Stimulated activated CD4-positive, alpha-beta T cell treated with anti-CD3 and anti-CD28 coated beads, Interleukin-4, amount 100 ng/mL, for 4 hours (primary cell): ENCODE measurements around the gene VAV3.

Experiments
- DNase-seq, 2 experiments: peaks; one replicate each; pipeline ENCODE4 v3.0.0-alpha.2; 2020

Gene VAV3

DNA sequence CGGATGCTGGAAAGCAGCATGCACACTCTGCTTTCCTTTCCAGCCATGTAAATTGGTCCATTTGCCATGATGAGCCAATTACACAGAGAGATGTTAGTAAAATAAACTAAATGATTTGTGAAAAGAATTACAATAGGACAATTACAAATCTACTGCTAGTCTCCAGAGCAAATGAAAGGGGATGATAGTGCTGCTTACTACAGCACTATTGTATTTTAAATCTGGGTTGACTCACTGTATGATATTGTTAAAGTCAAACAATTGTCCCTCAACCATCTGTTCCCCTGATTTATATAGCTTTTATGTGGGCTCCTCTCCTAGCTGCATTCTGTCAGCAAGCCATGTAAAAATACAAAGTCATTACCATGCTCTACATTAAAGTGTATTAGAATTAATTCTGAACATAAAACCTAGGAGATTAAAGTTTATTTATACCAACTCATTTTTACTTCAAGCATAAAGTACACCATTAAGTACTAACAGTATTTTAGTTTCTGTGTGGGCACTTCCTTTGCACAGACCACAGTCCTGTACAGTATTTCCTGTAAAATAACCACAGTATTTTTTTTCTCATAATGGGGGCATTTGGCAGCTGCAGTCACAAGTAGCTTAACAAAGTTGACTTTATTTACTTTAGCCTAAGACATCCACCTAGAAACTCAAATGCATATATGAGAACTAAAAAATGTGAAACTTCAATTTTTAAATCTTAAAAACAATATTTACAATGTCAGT lies 135.8 kb downstream of the VAV3 start:
- DNase-seq, result no peak

DNA sequence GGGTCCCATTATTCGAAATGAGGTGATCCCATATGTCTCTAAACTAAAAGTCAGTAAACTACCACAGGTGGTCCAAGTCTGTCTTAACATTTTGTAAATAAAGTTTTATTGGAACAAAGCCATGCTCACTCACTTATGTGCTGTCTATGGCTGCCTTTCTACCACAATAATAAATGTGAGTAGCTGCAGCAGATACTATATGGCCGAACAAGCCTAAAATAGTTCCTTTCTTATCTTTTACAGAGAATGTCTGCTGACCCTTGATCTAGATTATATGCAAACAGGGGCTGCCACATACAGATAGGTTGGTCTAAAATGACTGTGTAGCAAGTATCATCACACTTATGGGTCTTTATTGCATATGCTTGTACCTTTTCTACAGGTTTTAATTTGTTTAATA lies 140.0 kb downstream of the VAV3 start:
- DNase-seq, result no peak

DNA sequence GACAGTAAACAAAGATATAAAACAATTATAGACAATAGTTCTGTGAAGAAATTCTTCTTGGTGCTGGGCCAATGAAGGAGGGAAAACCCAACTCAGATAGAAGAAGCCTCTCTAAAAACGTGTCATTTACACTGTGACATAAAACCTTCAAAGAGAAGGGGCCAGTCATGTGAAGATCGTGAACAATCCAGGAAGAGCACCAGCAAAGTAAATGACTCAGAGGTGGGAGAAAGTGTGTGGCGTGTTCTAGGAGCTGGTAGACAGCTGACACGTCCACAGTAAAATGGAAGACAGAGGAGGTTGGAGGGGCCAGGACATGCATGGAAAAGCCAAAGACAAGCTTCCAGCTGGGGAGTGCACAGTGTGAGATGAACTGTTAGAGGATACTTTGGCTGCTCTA lies 143.6 kb downstream of the VAV3 start:
- peak in 1 of 2 experiments; percentile 42 for DNase-seq

DNA sequence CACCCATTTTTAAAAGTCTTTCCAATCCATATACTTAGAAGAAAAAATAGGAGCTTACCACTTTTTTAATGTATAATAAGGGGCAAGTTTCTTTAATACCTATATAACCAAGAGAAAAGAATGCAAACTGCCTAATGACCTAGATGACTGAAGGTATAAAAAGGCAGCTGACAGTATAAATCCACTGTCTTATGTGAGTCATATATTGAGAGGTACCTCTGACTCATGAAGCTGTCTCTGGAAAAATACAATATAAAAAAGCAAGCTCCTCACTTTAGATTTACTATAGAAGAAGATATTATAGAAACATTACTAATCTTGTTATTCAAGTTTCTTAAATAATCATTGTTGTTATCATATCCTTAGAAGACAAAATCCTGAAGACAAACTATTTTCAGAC lies 144.2 kb downstream of the VAV3 start:
- no peak for DNase-seq

DNA sequence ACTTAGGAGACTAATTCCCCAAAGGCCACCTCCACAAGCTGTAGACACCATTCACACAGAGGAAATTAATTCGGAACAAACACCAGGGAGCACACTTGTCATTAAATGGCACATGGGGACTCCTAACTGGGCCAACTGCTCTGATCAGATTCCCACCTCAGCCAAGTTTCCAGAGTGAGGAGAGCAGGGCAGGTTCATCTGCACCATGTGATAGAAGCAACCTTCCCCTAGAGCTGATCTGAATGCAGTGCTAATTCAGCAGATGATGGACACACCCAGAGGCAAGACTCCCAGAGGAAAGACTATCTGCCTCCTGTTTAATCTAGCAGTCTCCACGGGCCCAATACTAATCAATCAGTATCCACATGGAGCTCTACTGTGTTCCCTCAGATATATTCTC lies 147.0 kb downstream of the VAV3 start:
- DNase-seq, result no peak

DNA sequence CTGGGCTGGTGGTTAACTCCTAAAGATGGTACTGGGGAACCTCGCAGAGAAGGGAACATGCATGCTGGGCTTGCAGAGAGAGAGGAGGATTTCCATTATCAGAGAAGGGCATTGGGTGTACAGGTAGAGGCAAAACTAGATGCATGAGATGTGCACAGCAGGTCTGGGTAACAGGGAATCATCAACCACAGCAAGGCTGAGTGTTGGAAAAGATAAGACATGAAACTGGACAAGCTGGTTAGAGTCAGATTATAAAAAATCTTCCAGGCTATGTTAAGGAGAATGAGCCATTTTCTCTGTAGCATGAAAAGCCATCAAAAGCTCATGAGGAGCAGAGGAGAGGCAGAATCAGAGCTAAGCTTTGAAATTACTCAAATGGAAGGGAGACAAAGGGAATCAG lies 147.8 kb downstream of the VAV3 start:
- no peak for DNase-seq

DNA sequence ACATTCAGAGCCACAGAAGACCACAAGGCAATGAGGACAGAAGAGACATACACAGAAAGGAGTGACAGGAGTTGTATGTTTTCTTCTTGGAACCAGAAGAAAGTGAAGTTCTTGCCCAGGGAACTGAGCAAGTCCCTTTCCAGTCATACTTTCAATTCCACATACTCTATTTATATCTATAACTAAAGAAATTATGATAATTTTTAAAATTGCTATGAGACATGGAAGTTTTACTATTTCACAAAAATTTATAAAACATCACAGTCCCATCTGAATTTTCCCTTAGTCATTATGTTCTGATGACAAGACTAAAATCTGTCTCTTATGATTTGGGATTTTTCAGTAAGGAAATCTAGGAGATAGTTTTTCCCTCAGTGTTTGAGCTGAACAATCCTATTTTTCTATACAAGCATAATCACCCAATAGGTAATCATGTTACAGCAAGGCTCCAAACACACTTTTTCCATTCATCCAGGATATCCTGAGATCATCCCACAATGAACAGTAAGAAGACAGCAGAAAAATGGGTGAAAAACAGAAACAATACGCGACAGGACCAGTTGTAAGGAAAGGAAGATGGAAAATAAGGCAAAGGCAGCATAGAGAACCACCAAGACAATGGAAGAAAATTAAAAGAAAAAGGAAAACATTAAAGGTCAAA lies 154.6 kb downstream of the VAV3 start:
- no peak for DNase-seq

DNA sequence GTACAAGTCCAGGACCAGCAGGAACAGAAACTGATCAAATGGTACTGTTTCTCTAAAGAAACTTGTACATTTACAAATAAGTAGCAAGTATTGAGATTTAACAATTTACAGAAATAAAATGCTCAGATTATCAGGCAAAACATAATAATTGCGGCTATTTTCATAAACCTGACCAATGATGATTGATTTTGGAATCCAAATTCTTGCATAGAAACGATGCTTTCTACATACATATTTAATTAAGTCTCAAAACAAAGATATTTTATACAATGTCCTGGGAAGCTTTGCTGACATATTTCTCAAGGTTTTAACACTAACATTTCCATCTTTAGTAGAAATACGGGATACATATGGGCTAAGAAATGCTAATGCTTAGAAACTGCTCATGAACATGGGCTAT lies 157.1 kb downstream of the VAV3 start:
- no peak for DNase-seq

DNA sequence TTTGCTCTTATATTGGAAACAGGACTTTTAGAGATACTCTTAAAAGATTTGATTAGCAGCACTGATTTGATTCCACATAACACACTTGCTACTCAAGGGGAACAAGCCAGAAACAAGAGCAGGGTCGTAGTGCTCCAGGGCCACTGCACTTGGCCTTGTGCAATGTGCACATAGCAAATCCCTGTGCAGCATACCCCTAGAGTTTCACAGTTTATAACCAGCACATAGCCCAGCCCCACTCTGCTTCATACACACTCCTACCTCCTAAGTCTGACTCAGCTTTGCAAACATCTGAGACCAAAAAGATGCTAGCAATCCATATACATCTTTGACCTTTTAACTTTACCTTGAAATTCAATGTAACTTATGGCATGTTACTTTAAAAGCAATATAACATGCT lies 157.6 kb downstream of the VAV3 start:
- DNase-seq, result no peak

DNA sequence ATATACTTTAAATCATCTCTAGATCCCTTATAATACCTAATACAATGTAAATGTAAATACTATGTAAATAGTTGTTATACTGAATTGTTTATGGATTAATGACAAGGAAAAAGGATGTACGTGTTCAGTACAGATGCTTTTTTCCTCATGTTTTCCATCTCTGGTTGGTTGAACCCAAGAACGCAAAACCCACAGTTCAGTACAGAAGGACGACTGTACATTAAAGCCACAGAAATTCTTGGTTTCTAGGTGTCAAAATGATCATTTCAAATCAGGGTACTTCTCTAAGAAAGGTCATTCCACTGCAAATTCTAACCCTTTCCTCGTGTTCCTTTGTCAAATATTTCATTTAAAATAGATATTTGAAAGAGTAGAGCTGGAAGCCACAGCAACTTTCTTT lies 158.1 kb downstream of the VAV3 start:
- no peak for DNase-seq

DNA sequence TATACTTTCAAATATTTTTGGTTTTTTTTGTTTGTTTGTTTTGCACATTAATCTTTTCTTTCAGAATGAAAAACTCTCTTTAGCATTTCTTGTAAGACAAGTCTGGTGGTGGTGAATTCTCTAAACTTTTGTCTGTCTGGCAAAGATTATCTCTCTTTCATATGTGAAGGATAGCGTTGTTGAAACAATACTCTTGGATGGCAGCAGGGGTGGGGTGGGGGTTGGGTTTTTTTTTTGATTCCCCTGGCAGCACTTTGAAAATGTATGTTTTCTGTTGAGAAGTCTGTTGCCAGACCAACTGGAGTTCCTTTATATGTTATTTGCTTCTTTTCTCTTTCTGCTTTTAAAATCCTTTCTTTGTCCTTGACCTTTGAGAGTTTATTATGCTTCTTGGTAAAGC lies 160.2 kb downstream of the VAV3 start:
- DNase-seq, result no peak

DNA sequence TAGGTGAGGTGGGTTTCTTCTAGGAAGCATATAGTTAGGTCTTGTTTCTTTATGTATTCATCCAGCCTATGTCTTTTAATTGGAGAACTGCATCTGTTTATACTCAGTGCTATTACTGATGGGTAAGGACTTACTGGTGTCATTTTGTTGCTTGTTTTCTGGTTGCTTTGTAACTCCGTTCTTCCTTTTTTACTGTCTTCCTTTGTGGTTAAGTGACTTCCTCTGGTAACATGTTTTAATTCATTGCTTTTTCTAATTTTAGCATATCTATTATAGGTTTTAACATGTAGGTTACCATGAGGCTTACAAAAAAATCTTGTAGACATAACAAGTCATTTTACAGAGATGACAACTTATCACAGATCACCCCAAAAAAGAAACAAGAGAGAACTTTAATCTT lies 160.8 kb downstream of the VAV3 start:
- no peak for DNase-seq

DNA sequence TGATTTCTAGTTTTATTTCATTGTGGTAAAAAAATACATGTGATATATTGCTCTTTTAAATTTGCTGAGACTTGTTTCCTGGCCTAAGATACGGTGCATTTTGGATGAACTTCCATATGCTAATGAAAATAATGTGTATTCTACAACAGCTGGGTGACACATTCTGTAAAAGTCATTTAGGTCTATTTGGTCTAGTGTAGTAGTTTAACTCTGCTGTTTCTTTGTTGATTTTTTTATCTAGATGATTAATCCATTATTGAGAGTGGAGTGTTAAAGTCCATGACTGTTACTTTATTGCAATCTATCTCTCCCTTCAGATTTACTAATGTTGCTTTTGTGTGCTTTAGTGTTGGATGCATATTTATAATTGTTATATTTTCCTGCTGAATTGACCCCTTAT lies 161.4 kb downstream of the VAV3 start:
- no peak for DNase-seq

DNA sequence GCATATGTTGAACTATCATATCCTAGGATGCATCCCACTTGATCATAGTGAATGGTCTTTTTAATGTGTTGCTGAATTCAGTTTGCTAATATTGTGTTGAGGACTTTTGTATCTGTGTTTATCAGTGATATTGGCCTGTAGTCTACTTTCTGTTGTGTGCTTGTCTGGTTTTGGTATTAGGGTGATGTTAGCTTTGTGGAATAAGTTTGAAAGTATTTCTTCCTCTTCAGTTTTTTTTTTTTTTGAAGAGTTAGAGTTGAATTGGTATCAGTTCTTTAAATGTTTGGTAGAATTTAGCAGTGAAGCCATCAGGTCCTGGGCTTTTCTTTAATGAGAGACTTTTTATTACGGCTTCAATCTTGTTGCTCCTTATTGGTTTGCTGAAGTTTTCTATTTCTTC lies 162.3 kb downstream of the VAV3 start:
- no peak for DNase-seq

DNA sequence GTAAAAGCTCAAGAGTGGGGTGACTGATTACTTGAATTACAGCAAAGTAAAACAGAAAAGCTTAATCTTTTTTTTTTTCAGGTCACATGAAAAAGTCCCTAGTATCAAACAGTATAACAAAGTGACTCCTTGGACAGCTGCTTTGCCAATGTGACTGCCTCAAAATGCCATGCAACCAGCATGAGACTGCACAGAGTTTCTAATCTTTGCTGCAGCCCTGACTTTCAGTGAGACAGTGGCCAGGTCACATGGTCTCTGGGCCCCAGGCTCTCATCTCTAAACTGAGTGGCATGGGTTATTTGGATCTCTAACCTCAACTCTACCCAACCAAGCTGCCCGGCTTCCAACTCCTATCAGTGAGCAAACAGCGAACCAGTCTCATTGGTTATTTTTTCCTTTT lies 169.0 kb downstream of the VAV3 start:
- DNase-seq, result no peak

DNA sequence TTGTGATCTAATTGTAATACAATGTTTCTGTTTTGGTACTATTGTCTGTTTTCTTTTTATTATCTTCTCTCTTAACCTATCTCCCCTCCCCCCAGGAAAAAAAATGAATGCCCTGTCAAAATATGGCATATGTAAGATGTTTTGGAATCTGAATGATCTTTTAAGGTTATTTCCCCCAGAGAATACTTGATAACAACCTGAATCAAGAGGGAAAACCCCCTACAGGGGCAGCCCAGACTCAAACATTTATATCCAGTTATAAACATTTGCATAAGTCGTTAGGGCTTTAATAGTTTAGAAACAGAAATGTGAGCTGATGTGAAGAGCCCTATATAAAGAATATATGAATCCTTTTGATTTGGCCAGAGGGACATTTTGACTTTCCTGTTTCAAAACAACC lies 169.5 kb downstream of the VAV3 start:
- DNase-seq, result no peak

DNA sequence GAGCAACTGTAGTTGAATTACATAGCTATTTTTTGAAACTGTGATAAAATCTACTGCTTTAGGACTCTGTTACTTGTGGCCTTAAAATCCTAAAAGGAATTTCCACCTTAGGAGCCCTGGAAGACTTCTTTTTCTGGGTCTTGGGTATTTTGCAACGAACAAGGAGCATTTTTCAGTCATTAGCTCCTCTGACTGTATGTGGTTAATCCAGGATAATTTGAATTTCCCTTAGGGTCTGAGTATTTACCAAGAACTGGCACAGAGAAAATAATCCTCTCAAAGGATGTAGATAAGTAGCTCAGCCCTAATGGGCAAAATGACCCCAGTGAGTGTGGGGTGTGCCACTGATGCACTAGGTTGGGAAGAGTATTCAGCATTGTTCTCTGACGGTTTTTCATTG lies 170.4 kb downstream of the VAV3 start:
- DNase-seq, result no peak

DNA sequence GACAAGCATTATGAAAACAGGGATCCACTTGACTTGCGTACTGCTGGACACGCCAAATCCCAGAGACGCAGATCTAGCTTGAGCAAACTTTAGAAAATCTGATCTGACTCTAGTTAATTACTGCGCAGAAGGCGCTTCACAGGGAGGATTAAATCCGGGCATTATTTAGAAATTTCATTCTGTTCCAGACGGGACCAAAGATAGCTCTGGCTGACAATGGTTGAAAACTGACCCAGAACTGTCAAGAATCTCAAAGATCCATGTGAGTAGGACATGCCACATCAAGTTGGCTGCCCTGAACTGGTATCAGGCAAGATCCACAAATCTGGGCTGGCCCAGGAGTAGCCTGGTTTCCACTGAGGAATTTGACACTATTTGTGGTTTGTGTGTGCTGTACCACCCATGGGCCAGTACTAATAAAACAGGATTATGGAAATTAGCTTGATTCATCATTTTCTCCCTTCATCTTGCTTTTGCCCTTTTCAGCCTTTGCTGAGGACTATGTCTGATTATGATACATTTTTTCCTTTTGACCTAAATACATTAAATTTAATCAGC lies 171.0 kb downstream of the VAV3 start:
- no peak for DNase-seq

DNA sequence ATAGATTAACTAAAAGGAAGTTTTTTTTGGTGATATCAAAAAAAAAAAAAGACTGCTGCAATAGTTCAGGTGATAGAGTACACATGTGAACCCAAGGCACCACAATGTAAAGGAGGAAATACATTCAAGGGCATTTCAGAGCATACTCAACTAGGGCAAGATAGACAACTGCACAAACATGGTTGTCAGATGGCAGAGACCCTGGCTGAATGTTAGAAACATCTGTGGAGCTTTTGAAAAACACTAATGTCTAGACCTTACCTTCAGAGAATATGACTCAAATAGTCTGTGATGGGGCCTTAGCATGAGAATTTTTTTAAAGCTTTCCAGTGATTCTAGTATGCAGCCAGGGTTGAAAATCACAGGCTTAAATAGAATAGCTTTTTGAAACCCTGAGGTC lies 173.6 kb downstream of the VAV3 start:
- DNase-seq, result no peak

DNA sequence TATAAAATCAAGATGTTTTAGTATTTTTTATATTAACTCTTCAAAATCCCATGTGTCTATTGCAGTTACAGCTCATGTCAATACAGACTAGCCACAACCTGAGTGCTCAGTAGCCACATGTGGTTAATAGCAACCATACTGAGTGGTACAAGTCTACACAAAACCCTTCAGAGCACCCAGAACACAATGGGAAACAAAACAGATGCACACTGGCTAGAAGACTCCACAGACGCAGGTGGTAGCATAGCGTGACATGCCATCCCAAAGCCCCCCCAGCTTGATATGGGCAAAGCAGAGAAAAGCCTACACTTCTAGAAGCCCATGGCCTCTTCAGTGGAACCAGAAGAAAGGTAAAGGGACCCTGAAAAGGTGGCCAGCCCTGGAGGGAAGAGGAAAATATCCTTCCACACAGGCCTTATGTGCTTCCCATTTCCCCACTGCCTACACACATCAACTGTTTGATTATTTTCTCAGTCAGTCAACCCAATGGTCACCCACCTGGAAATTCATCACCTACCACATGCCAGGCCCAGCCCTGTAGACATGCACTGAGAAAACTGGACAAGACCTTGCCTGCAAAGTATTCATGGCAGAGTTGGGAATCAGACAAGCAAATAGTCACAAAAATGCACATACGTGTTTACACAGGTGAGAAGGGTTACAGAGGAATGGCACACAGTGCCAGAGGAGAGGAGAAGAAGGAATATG lies 175.0 kb downstream of the VAV3 start:
- no peak for DNase-seq

DNA sequence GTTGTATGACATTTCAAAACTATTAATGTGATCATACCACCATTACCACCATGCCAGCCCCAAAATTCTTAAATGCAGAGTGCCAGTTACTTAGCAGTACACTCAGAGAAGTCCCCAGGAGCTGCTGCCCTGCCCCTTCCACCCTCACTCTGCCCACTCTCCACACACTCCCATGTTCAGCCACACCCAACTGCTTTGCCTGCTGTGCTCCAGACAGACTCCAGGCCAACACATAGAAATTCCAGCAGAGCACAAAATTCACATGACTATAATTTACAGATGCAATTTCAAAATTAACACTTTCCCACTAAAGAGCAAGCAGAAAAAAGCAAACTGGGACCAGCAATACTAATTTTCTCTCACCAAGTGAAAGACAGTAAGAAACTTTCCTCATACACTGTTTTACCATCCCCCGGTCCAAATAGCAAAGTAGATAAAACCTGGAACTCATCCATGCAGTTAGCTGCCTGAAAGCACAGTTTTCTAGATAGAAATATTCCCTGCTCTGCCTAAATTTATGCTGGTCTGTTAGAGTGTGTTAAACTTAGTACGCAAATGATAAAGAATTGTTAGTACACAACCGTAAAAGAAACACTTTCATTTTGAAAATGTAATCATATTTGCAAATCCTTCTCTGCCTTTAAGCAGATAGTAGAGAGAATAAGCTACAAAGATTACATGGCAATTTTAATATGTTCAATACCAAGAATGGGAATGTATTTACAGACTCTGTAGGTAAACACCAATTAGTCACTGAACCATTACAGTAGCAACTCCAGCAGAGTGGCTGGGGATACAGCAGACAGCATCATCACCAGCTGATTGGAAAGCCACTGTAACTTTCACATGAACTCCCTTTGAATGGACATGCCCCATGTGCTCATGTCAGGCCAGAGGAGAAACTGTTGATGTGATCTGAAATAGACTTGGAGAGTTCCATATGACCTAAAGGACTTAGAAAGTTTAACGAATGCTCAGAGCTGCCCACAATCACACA lies 176.5 kb downstream of the VAV3 start:
- DNase-seq, result no peak

DNA sequence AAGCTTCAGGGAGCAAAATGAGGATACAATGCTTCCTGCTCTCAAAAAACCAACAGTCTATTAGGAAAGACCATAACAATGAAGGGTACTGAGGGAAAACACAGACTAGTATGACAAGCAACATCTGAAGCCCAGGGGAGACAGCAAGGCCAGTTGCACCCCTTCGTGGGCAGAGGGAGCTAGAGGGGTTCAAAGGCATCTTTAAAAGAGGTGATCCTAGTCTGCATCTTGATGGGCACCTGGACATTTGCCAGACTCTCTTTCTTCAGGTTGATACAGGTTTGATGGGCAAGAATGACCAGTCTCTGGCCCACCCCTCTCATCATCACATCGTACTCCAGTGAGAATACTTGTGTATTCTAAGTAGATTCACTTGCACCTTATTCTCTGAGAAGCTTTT lies 177.7 kb downstream of the VAV3 start:
- DNase-seq, result no peak
